GM04503 (cell line): Measurements from ENCODE around the gene ZNF433.
A peak's percentile ranks its signal among the peaks of the same experiment; 100 is the strongest.

Experiments used
- DNase-seq: peaks from one replicate; pipeline ENCODE4 v3.0.0-alpha.2; 2012; ENCODE audit warnings: low read depth

ZNF433 gene

GRCh38 chr19:11989112-11989456 is 46.4 kb downstream of the ZNF433 start:
- no peak for DNase-seq

- peak; percentile 50 for DNase-seq
Measured at GRCh38 chr19:11987405-11988281, 47.8 kb downstream of the ZNF433 start.

DNA sequence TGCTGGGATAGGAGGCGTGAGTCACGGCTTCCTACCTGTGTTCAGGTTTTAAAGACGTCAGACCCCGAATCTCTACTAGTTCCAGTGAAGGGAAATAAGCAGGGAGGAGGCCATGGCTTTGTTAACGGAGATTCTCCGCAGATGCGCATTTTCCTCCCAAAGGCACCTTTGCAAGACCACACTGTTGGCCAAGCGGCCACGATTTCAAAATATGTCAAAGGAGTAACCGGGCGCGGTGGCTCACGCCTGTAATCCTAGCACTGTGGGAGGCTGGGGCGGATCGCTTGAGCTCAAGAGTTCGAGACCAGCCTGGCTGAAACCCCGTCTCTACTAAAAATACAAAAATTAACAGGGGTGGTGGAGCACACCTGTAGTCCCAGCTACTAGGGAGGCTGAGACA is 48.7 kb downstream of the ZNF433 start:
- no peak for DNase-seq

DNA sequence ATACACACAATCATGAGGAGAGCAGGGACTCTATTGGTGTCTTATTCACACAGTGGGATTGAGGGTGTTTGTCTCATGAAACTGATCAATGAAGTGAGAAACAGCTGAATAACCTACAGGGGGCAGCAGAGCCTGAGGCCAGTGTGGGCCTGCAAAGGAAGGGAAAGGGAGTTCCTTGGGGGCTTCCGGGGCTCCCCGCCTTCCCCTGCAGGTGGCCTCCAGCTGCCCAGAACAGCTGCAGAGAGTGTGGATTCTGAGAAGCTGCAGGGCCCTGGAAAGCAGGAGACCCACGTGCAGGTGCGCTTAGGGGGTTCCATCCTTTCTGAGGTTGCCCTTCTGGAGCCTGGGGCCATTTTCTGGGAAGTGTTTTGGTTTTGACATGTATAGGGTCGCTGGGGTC is 50.5 kb downstream of the ZNF433 start:
- no peak for DNase-seq

GRCh38 chr19:11982526-11982925 is 53.0 kb downstream of the ZNF433 start:
- no peak for DNase-seq

- no peak for DNase-seq
Measured at GRCh38 chr19:11979527-11979926, 56.0 kb downstream of the ZNF433 start.

DNA sequence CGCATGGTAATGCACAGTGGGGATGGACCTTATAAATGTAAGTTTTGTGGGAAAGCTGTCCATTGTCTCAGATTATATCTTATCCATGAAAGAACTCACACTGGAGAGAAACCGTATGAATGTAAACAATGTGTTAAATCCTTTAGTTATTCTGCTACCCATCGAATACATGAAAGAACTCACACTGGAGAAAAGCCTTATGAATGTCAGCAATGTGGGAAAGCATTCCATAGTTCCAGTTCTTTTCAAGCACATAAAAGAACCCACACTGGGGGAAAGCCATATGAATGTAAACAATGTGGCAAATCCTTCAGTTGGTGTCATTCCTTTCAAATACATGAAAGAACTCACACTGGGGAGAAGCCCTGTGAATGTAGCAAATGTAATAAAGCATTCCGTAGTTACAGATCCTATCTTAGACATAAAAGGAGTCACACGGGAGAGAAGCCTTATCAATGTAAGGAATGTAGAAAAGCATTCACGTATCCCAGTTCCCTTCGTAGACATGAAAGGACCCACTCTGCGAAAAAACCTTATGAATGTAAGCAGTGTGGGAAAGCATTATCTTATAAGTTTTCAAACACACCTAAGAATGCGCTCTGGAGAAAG is 56.9 kb downstream of the ZNF433 start:
- no peak for DNase-seq

GRCh38 chr19:11973019-11973810 is 62.3 kb downstream of the ZNF433 start:
- no peak for DNase-seq

GRCh38 chr19:11971041-11971440 is 64.4 kb downstream of the ZNF433 start:
- no peak for DNase-seq

DNA sequence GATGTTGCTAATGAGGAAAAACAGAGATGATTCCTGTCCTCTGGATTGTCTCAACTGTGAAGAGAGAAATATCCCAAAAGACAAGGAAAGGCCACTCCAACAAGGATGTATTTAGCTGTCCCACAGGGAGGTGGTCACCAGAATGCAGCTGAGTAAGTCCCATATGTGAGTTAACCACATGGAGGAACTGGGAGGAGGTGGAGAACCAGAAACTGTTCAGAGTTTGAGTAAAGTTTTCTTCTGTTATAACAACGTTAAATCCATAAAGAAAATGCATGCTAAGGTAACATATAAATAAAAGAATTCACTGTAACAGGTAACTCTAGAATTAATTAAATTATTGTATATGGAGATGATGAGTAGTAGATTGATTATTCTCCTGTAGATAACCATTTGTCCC is 65.3 kb downstream of the ZNF433 start:
- no peak for DNase-seq

DNA sequence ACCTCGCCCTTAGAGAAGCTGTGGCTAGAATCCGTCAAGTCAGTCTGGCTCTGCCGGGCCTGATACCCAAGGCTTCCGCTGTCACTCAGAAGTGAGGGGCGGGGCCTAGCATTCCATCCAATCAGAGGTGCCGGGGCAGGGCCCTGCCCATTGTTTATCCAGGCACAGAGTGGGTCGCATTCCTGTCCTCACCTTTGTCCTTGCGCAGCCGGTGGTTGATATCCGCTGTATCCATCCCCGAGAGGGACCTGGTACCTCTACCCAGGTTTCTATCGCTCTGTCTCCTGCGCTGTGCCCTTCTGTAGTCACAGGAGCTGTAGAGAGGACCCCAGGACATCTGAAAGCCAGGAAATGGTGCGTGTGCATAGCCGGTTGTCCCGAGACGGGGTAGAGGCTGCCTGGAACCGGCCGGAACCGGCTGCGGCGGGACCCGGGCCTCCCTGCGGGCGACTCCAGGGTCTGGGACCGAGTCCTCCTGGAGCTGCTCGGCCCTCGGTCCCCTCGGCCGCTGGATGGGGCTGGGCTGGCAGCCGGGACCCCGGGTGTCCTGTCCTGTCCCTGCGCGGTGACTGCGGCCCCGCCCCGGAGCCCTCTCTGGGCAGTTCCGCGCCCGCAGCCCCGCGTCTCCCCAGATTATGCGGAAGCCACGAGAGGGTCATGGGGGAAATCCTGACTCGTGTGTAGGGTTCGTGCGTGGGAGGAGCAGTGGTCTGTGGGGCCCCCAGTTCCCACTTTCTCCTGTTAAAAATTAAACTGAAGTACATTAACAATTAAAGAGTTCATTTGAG is 70.4 kb downstream of the ZNF433 start, which contains the start of gene ZNF763:
TSS of gene ZNF763 (plus strand) at position 183 of the 788 bp plus-strand sequence. CDS start at position 352, 169 bp downstream.
- peak; percentile 56 for DNase-seq
